ENCODE data around the gene ADRA2C.

The ADRA2C gene

DNA sequence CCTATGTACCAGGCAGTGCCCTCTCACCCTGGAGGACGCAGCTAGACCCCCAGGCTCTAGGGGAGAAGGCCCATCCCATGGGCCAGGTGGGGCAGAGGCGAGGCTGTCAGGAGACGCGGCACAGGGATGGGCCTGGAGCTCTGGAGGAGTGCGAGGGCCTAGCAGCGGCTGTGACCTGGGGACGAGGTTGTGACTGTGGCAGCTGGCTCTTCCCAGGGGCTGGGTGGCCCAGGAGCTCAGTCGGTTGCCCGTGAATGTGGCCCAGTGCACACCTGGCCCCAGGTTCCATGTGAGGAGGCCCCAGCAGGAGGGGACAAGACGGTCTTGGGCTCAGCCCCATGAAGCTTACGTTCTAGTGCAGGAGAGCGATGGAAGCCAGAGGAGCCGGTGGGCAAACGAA is 31.0 kb upstream of the ADRA2C start:
- Histone ChIP-seq H3K27ac (no peak overlapping the region), H3K4me3 (no peak overlapping the region)
- TF ChIP-seq, protein P1, sequence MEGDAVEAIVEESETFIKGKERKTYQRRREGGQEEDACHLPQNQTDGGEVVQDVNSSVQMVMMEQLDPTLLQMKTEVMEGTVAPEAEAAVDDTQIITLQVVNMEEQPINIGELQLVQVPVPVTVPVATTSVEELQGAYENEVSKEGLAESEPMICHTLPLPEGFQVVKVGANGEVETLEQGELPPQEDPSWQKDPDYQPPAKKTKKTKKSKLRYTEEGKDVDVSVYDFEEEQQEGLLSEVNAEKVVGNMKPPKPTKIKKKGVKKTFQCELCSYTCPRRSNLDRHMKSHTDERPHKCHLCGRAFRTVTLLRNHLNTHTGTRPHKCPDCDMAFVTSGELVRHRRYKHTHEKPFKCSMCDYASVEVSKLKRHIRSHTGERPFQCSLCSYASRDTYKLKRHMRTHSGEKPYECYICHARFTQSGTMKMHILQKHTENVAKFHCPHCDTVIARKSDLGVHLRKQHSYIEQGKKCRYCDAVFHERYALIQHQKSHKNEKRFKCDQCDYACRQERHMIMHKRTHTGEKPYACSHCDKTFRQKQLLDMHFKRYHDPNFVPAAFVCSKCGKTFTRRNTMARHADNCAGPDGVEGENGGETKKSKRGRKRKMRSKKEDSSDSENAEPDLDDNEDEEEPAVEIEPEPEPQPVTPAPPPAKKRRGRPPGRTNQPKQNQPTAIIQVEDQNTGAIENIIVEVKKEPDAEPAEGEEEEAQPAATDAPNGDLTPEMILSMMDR (IDR thresholded peaks at IDR 0.05): no peak
- no peak for DNase-seq (ENCODE audit: low spot score)

DNA sequence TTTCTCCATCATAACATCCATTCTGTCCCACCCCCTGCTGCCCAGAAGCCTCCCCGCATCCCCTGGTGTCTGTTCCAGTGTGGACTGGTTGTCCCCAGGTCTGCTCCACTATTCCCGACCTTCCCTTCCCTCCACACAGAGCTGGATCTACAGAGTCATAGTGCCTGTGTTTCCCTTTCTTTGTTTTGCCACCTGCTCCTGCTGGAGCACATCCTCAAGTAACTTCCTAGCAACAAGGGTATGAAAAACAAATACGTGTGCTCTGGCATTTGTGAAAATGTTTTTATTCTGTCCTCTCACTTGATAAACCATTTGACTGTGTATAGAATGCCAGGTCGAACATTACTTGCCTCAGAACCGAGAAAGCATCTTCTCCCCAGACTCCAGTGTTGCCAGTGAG is 29.9 kb upstream of the ADRA2C start:
- no peak for DNase-seq (ENCODE audit: low spot score)
- TF ChIP-seq, protein P1 (IDR thresholded peaks at IDR 0.05): no peak
- Histone ChIP-seq H3K27ac (no peak overlapping the region), H3K4me3 (no peak overlapping the region)

DNA sequence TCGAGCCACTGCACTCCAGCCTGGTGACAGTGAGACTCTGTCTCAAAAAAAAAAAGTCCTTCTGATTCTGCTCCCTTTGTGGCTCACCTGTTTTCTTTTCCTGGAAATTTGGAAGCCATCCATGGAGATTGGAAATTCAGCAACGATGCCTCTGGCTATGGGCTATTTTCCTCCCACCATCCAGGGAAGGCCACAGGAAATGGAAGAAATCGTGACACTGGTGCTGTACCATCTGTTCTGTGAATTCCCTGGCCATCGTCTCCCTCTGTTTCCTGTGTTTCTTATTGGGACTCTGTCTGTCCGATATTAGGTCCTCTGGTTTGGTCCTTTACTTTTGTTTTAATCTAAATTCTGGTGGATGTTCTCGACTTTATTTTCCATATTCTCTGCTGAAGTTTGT is 29.4 kb upstream of the ADRA2C start:
- TF ChIP-seq, protein P1 (IDR thresholded peaks at IDR 0.05): no peak
- H3K27ac ChIP-seq: no peak overlapping the region
- DNase-seq (ENCODE audit: low spot score): no peak
- no peak overlapping the region for H3K4me3 ChIP-seq

DNA sequence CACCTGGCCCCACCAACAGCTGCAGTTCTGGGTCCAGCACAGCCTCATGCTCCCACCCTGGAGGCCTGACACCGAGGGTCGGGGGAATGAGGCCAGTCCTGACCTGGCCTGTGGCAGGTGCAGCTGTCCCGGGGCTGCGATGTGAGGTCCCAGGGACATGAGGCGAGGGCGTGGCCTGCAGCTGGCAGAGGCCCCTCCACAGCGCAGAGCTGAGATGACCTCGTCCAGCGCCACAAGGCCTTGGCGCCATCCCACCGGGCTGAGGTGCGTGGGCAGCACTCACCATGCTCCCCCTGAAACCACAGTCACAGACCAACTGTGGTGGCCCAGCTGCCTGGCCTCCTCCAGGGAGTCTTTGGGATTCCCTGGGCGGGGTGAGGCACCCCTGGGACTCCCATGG is 26.6 kb upstream of the ADRA2C start:
- TF ChIP-seq, protein P1 (IDR thresholded peaks at IDR 0.05): no peak
- no peak overlapping the region for H3K27ac ChIP-seq
- no peak for DNase-seq (ENCODE audit: low spot score)
- no peak overlapping the region for H3K4me3 ChIP-seq

DNA sequence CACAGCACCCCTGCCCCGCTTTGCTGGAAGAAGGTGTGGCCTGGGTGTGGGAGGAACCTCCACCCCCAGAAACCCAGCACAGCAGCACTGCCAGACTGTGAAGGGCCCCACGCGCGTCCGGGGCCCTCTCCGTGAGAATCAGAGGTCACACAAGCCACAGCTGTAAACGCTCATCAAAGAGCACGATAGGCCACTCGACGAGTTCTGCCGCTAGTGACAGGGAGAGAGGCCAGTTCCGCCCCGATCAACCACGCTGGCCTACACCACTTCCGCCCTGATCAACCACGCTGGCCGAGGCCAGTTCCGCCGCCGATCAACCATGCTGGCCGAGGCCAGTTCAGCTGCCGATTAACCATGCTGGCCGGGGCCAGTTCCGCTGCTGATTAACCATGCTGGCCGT is 25.9 kb upstream of the ADRA2C start:
- no peak overlapping the region for H3K4me3 ChIP-seq
- DNase-seq (ENCODE audit: low spot score): no peak
- TF ChIP-seq, protein P1 (IDR thresholded peaks at IDR 0.05): no peak
- no peak overlapping the region for H3K27ac ChIP-seq

DNA sequence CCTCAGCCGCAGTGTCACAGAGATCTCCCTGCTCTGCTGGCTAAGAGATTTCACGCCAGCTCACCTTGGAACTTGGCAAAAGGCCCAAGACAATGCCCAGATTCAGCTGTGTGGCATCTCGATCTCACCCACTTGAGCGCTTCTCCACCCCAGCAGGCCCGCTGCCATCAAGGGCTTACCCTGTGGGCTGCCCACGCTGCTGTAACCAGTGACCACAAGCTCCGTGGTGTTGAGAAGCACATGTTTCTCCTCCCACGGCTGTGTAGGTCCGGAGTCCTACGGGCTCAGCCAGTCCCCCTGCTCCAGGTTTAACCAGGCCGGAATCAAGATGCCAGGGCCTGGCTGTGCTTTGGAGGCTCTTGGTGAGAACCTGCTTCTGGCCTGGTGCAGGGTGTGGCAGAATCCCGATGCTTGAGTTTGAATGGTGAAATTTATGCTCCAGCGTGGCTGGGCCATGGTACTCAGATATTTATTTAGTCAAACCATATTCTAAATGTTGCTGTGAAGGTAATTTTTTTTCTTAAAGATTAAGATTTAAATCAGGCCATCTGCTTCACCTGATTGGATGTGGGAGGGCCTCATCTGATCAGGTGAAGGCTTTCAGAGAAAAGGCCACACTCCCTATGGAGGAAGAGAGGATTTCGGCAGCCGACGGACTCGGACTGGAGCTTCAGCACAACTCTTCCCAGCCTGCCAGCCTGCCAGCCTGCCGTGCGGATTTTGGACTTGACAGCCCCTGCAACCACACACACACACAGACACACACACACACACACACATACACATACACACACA is 24.8 kb upstream of the ADRA2C start:
- TF ChIP-seq, protein P1 (IDR thresholded peaks at IDR 0.05): no peak
- no peak for DNase-seq (ENCODE audit: low spot score)
- Histone ChIP-seq H3K4me3 (no peak overlapping the region), H3K27ac (no peak overlapping the region)

DNA sequence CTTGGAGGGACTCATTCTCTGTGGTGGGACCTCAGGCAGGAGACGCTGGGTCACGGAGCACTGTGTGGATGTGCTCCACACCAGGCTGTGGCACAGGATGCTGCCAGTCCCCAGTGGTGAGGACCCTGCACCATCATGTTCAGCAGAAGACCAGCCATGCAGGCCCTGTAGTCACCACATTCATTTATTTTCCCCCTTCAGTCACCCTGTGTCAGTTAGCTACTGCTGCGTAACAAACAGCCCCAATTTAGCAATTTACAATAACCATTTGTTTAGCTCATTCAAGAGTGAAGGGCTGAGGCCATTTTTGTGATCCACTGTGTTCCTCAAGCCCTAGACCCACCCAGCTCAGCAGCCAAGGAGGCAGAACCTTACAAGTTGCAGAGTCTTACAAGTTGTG is 23.6 kb upstream of the ADRA2C start:
- TF ChIP-seq, protein P1 (IDR thresholded peaks at IDR 0.05): no peak
- no peak for DNase-seq (ENCODE audit: low spot score)
- no peak overlapping the region for H3K4me3 ChIP-seq
- H3K27ac ChIP-seq: no peak overlapping the region
